PC-3 (cell line): Measurements from ENCODE around the gene ACY1. TPM values are rescaled to one million over a fixed set of nuclear protein-coding genes. Genes with fewer than 3 reads are reported as not detected.

Source experiments
- ATAC-seq: fragments of 200-7000 bp; cut with Tn5 transposase; 2 replicates; pipeline ENCODE4 v1.9.1; 2020; ENCODE audit warnings: mild to moderate bottlenecking, moderate library complexity
- BruUV-seq: library from RNA; stranded (reverse); fragments of 400-500 nt; replicated peaks from 2 replicates; lab custom pipeline; 2021; lab: Mats Ljungman, UMichigan
- CTCF ChIA-PET: fragments of 300-600 bp; sonication (Branson Sonifier 250); formaldehyde crosslinking; loops from one replicate; lab custom pipeline; 2022; ENCODE audit warnings: antibody characterized with exemption; lab: Charles Lee
- POLR2A ChIA-PET: fragments of 300-600 bp; sonication (Branson Sonifier 250); formaldehyde crosslinking; loops from one replicate; lab custom pipeline; 2022; ENCODE audit warnings: antibody characterized with exemption; ENCODE audit not compliant: unreplicated experiment; lab: Charles Lee
- DNase-seq: peaks from one replicate; pipeline ENCODE4 v3.0.0-alpha.2; 2015
- H2AFZ ChIP-seq: fragments of 300-600 bp; sonication (generic); 2 replicates; pipeline ENCODE4 v1.6.0; 2016; ENCODE audit warnings: antibody characterized with exemption, low read length
- H3F3A ChIP-seq: fragments of 300-600 bp; sonication (generic); one replicate; pipeline ENCODE4 v1.6.0; 2017; ENCODE audit warnings: antibody characterized with exemption, low read length, control low read depth, mild to moderate bottlenecking; ENCODE audit not compliant: unreplicated experiment
- H3K27ac ChIP-seq: fragments of 300-600 bp; sonication (generic); 2 replicates; pipeline ENCODE4 v1.5.1; 2016; ENCODE audit warnings: mild to moderate bottlenecking, low read length
- H3K27me3 ChIP-seq: fragments of 300-600 bp; sonication (generic); 2 replicates; pipeline ENCODE4 v1.6.1; 2016; ENCODE audit warnings: low read length, mixed read lengths
- H3K36me3 ChIP-seq: fragments of 300-600 bp; sonication (generic); 2 replicates; pipeline ENCODE4 v1.6.1; 2016; ENCODE audit warnings: low read depth, mixed run types, low read length, mixed read lengths
- H3K4me1 ChIP-seq: fragments of 300-600 bp; sonication (generic); 2 replicates; pipeline ENCODE4 v1.5.1; 2016; ENCODE audit warnings: low read length; ENCODE audit not compliant: insufficient read depth
- H3K4me2 ChIP-seq: fragments of 300-600 bp; sonication (generic); 2 replicates; pipeline ENCODE4 v1.6.0; 2016; ENCODE audit warnings: low read length
- H3K4me3 ChIP-seq: fragments of 300-600 bp; sonication (generic); 2 replicates; pipeline ENCODE4 v1.5.1; 2016; ENCODE audit warnings: mild to moderate bottlenecking, low read length, mixed read lengths
- H3K79me2 ChIP-seq: fragments of 300-600 bp; sonication (generic); 2 replicates; pipeline ENCODE4 v1.6.1; 2017; ENCODE audit warnings: low read length, mixed read lengths
- H3K9ac ChIP-seq: fragments of 300-600 bp; sonication (generic); 2 replicates; pipeline ENCODE4 v1.6.0; 2016; ENCODE audit warnings: mild to moderate bottlenecking, low read length
- H3K9me2 ChIP-seq: fragments of 300-600 bp; sonication (generic); replicated peaks from 2 replicates; pipeline ENCODE4 v1.6.1; 2016; ENCODE audit warnings: mixed run types, low read length, mixed read lengths
- H3K9me3 ChIP-seq: fragments of 300-600 bp; sonication (generic); 2 replicates; pipeline ENCODE4 v1.6.1; 2016; ENCODE audit warnings: low read length, mixed read lengths
- H4K20me1 ChIP-seq: fragments of 300-600 bp; sonication (generic); 2 replicates; pipeline ENCODE4 v1.6.1; 2016; ENCODE audit warnings: low read length, mixed read lengths
- EZH2 ChIP-seq: fragments of 300-600 bp; sonication (generic); IDR thresholded peaks from one replicate; pipeline ENCODE4 v1.6.1; 2017; ENCODE audit warnings: antibody characterized with exemption, mild to moderate bottlenecking, low read length; ENCODE audit not compliant: unreplicated experiment
- EZH2phosphoT487 ChIP-seq: fragments of 300-600 bp; sonication (generic); IDR thresholded peaks from 2 replicates; pipeline ENCODE4 v1.6.1; 2018; ENCODE audit warnings: mild to moderate bottlenecking, antibody characterized with exemption, low read length, borderline replicate concordance
- intact Hi-C: fragments of 100-400 bp; cut with micrococcal nuclease; formaldehyde crosslinking; loops from 2 replicates; pipeline ENCODE4 v1.9.0; 2023
- total RNA-seq: library from RNA; depleted of rRNA; stranded (reverse); fragments of >200 nt; gene quantifications from 2 replicates; pipeline ENCODE4 v1.2.3, GENCODE V29; 2014
- TF ChIP-seq, protein P1 (sequence below): fragments of 300-600 bp; sonication (generic); conservative IDR thresholded peaks from 2 replicates; pipeline ENCODE4 v1.5.1; 2017; ENCODE audit warnings: antibody characterized with exemption, low read depth, mild to moderate bottlenecking, low read length

The ACY1 gene
- total RNA-seq, 1 experiment from 2014 or later = 71.3 TPM

DNA sequence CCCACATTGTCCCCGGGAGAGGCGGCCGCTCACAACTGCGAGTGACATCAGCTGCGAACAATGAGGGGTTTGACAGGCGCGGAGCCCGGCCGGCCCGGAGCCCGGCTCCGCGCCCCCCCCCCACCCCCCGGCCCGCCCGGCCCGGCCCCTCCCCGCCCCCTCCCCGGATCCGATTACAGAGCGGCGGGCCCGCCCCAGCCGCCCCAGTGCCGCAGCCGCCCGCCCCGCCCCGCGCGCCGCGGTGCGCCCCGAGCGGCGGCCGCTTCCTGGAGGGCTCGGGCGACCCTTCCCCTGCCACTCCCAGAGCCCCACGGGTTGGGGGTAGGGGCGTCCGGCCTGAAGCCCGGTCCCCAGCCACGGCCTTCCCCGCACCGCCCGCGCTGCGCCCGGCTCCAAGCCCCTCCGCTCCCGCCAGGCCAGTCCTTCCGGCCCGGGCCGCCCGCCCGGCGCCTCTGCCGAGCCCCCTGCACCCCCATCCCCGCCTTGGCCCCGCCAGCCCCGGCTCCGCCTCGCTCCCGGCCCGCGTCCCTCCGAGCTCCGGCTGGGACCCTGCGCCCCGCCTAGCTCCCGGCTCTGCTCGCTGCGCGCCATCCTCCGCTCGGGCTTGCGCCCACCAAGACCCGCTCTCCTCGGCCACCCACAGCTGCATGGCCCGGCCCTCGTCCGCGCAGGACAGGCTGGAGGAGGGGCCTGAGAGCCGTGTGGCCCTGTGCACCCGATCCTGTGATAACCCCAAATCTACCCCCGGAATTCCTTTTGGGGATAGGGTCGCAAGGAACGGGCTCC, 15.8 kb upstream of the ACY1 start, which contains the start of gene PCBP4:
TSS of gene PCBP4 (minus strand) at position 71 of the 786 bp plus-strand sequence. CDS start 6,214 bp downstream, outside the sequence.
- Histone ChIP-seq H3K9me2 (no peaks in the 10 kb centered on the region), H2AFZ (peak within 1 kb of the TSS; percentile 64), H3K36me3 (no peaks in the 10 kb centered on the region), H3K27me3 (no peaks in the 10 kb centered on the region), H4K20me1 (no peaks in the 10 kb centered on the region), H3K4me2 (peak within 1 kb of the TSS; percentile 100), H3K4me3 (peak within 1 kb of the TSS; percentile 81), H3K9me3 (no peaks in the 10 kb centered on the region), H3K9ac (peak within 1 kb of the TSS; percentile 75), H3K4me1 (peaks cover 16% of the 10 kb centered on the region), H3K79me2 (peaks cover 21% of the 10 kb centered on the region), H3K27ac (no peak within 1 kb of the TSS), H3F3A (no peaks in the 10 kb centered on the region)
- CTCF ChIA-PET = interaction anchor here (0.6 kb wide), 3 partner anchors 15 to 84 kb away, joined by 3 to 8 read pairs (median 4); partner anchors contain the start of gene ACY1
- peak; percentile 64 for DNase-seq
- intact Hi-C loops = no loop called here
- ATAC-seq = peak; percentile 69
- BruUV-seq = no TSS peak
- POLR2A ChIA-PET = interaction anchor here (0.6 kb wide), 1 partner anchor 18 kb away, joined by 3 read pairs; no protein-coding TSS in a partner anchor
- TF ChIP-seq EZH2 (no peak), EZH2phosphoT487 (no peak)
- TF ChIP-seq, protein P1, sequence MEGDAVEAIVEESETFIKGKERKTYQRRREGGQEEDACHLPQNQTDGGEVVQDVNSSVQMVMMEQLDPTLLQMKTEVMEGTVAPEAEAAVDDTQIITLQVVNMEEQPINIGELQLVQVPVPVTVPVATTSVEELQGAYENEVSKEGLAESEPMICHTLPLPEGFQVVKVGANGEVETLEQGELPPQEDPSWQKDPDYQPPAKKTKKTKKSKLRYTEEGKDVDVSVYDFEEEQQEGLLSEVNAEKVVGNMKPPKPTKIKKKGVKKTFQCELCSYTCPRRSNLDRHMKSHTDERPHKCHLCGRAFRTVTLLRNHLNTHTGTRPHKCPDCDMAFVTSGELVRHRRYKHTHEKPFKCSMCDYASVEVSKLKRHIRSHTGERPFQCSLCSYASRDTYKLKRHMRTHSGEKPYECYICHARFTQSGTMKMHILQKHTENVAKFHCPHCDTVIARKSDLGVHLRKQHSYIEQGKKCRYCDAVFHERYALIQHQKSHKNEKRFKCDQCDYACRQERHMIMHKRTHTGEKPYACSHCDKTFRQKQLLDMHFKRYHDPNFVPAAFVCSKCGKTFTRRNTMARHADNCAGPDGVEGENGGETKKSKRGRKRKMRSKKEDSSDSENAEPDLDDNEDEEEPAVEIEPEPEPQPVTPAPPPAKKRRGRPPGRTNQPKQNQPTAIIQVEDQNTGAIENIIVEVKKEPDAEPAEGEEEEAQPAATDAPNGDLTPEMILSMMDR = no peak

DNA sequence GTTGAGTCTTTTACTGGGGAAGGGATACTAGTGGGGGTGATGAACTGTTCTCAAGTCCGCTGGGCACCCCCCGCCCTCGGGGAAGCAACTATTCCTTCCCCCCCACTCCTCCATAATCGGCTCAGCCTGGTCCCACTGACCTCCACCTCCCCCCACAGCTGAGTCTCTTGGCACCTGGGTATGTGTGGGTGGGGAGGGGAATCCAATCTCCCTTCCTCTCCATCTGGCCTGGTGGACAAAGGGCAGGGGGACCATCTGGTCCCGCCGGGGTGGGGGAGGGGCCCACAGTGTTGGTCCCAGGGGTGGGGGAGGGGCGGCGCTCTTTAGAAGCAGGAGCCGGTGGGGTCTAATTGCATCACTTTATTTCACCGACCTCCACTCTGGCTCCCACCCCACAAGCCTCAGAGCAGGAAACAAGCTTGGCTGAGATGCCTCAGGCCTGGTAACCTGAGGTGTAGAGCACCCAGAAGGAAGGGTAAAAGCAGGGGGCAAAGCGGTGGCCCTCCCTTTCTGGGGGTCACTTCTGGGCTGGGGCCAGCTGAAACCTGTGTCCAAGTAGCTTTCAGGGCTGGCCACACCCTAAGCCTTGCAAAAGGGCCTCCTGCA, 15.1 kb upstream of the ACY1 start:
- no TSS peak for BruUV-seq
- intact Hi-C loops = no loop called here

More for the DNA sequence above, 15.1 kb upstream of the ACY1 start:
- TF ChIP-seq, protein P1 = no peak
- H2AFZ ChIP-seq = peak overlapping the region; percentile 64; the same call in 1 of the 2 replicates
- no peaks in the 10 kb centered on the region for H3K9me2 ChIP-seq
- ATAC-seq (peak; percentile 6), DNase-seq (no peak)
- peak overlapping the region; percentile 62; the same call in 1 of the 2 replicates for H3K9ac ChIP-seq
- H3K79me2 ChIP-seq = peaks cover 27% of the 10 kb centered on the region
- H3K4me1 ChIP-seq = peaks cover 16% of the 10 kb centered on the region
- H3K27me3 ChIP-seq = no peaks in the 10 kb centered on the region
- POLR2A ChIA-PET = interaction anchor here (0.5 to 0.6 kb wide), 2 partner anchors 18 to 236 kb away, joined by 3 read pairs; no protein-coding TSS in a partner anchor
- H3K4me2 ChIP-seq = peak overlapping the region; percentile 100
- no peaks in the 10 kb centered on the region for H3K36me3 ChIP-seq
- H3K27ac ChIP-seq = no peak overlapping the region
- CTCF ChIA-PET = interaction anchor here (0.6 kb wide), 1 partner anchor 84 kb away, joined by 4 read pairs; no protein-coding TSS in a partner anchor
- H3F3A ChIP-seq = no peaks in the 10 kb centered on the region
- H4K20me1 ChIP-seq = no peaks in the 10 kb centered on the region
- peak overlapping the region; percentile 81 for H3K4me3 ChIP-seq
- H3K9me3 ChIP-seq = no peaks in the 10 kb centered on the region
